MM.1S (cell line): Measurements from ENCODE around the gene AHCTF1.
"Not testable (repeated sequence)": the region's sequence is repeated elsewhere in the genome, so short reads cannot be mapped to it uniquely, and the experiment has no call there.

Source experiments
- DNase-seq: peaks from one replicate; pipeline ENCODE4 v3.0.0-alpha.2; 2015
- H2AFZ ChIP-seq: fragments of 300-600 bp; sonication (generic); 2 replicates; pipeline ENCODE4 v1.6.0; 2016; ENCODE audit warnings: antibody characterized with exemption, low read length
- H3F3A ChIP-seq: fragments of 300-600 bp; sonication (generic); 2 replicates; pipeline ENCODE4 v1.6.1; 2016; ENCODE audit warnings: mild to moderate bottlenecking, antibody characterized with exemption, low read length, moderate library complexity, mixed read lengths; ENCODE audit not compliant: insufficient read depth
- H3K27ac ChIP-seq: fragments of 300-600 bp; sonication (generic); 2 replicates; pipeline ENCODE4 v1.5.1; 2016; ENCODE audit warnings: mild to moderate bottlenecking, low read length
- H3K27me3 ChIP-seq: fragments of 300-600 bp; sonication (generic); replicated peaks from 2 replicates; pipeline ENCODE4 v1.6.0; 2016; ENCODE audit warnings: low read length; ENCODE audit not compliant: insufficient read depth
- H3K36me3 ChIP-seq: fragments of 300-600 bp; sonication (generic); replicated peaks from 2 replicates; pipeline ENCODE4 v1.6.1; 2016; ENCODE audit warnings: mild to moderate bottlenecking, low read length, mixed read lengths; ENCODE audit not compliant: insufficient read depth
- H3K4me1 ChIP-seq: fragments of 300-600 bp; sonication (generic); 2 replicates; pipeline ENCODE4 v1.6.1; 2016; ENCODE audit warnings: low read length, mixed read lengths
- H3K4me2 ChIP-seq: fragments of 300-600 bp; sonication (generic); 2 replicates; pipeline ENCODE4 v1.6.0; 2016; ENCODE audit warnings: low read depth, low read length
- H3K4me3 ChIP-seq: fragments of 300-600 bp; sonication (generic); 2 replicates; pipeline ENCODE4 v1.5.1; 2016; ENCODE audit warnings: low read length, mixed read lengths
- H3K79me2 ChIP-seq: fragments of 300-600 bp; sonication (generic); 2 replicates; pipeline ENCODE4 v1.6.1; 2016; ENCODE audit warnings: mixed run types, low read length, mixed read lengths
- H3K9ac ChIP-seq: fragments of 300-600 bp; sonication (generic); 2 replicates; pipeline ENCODE4 v1.6.1; 2016; ENCODE audit warnings: low read length, mixed read lengths
- H3K9me2 ChIP-seq: fragments of 300-600 bp; sonication (generic); replicated peaks from 2 replicates; pipeline ENCODE4 v1.6.1; 2016; ENCODE audit warnings: mild to moderate bottlenecking, low read length, mixed read lengths; ENCODE audit not compliant: insufficient read depth
- H3K9me3 ChIP-seq: fragments of 300-600 bp; sonication (generic); replicated peaks from 2 replicates; pipeline ENCODE4 v1.6.1; 2016; ENCODE audit warnings: mild to moderate bottlenecking, low read length, mixed read lengths; ENCODE audit not compliant: insufficient read depth
- H4K20me1 ChIP-seq: fragments of 300-600 bp; sonication (generic); 2 replicates; pipeline ENCODE4 v1.6.1; 2016; ENCODE audit warnings: mild to moderate bottlenecking, low read length, moderate library complexity, mixed read lengths; ENCODE audit not compliant: insufficient read depth
- CTCF ChIP-seq: fragments of 300-600 bp; sonication (generic); IDR thresholded peaks from 2 replicates; pipeline ENCODE4 v1.5.1; 2016; ENCODE audit warnings: antibody characterized with exemption, low read length, mixed read lengths
- EZH2 ChIP-seq: fragments of 300-600 bp; sonication (generic); optimal IDR thresholded peaks from 2 replicates; pipeline ENCODE3; 2017; ENCODE audit warnings: low read depth, mild to moderate bottlenecking, antibody characterized with exemption, low read length, mixed read lengths
- EZH2phosphoT487 ChIP-seq: fragments of 300-600 bp; sonication (generic); IDR thresholded peaks from 2 replicates; pipeline ENCODE4 v1.6.1; 2018; ENCODE audit warnings: antibody characterized with exemption, low read length

Gene AHCTF1

GRCh38 chr1:246923482-246923881, 8.3 kb downstream of the AHCTF1 start:
- Histone ChIP-seq H3K9me3 (no peaks in the 10 kb centered on the region), H4K20me1 (peaks cover 11% of the 10 kb centered on the region; the same call in 1 of the 2 replicates), H3K4me1 (no peaks in the 10 kb centered on the region), H3K9me2 (no peaks in the 10 kb centered on the region), H3K27me3 (no peaks in the 10 kb centered on the region), H3F3A (no peaks in the 10 kb centered on the region), H3K4me3 (no peak overlapping the region), H2AFZ (no peak overlapping the region), H3K4me2 (no peak overlapping the region), H3K79me2 (peaks cover 99% of the 10 kb centered on the region), H3K27ac (no peak overlapping the region), H3K9ac (no peak overlapping the region), H3K36me3 (peaks cover under 1% of the 10 kb centered on the region)
- TF ChIP-seq CTCF (no peak), EZH2phosphoT487 (no peak), EZH2 (no peak)
- no peak for DNase-seq

GRCh38 chr1:246921481-246921880, 10.3 kb downstream of the AHCTF1 start:
- H3K79me2 ChIP-seq, result peaks cover 97% of the 10 kb centered on the region
- no peaks in the 10 kb centered on the region for H3K9me3 ChIP-seq
- no peak for DNase-seq
- peaks cover 14% of the 10 kb centered on the region; the same call in 1 of the 2 replicates for H4K20me1 ChIP-seq
- H3K27me3 ChIP-seq, result no peaks in the 10 kb centered on the region
- no peak overlapping the region for H3K9ac ChIP-seq
- H3K36me3 ChIP-seq, result peaks cover 15% of the 10 kb centered on the region
- H3K9me2 ChIP-seq, result no peaks in the 10 kb centered on the region
- no peak for TF ChIP-seq EZH2
- no peak for TF ChIP-seq EZH2phosphoT487
- TF ChIP-seq CTCF, result no peak
- no peak overlapping the region for H3K4me2 ChIP-seq
- no peaks in the 10 kb centered on the region for H3K4me1 ChIP-seq
- H3K27ac ChIP-seq, result no peak overlapping the region
- H3K4me3 ChIP-seq, result no peak overlapping the region
- H2AFZ ChIP-seq, result no peak overlapping the region
- H3F3A ChIP-seq, result no peaks in the 10 kb centered on the region

GRCh38 chr1:246919902-246920301, 11.8 kb downstream of the AHCTF1 start:
- Histone ChIP-seq H3K9ac (no peak overlapping the region), H4K20me1 (peaks cover 10% of the 10 kb centered on the region; the same call in 1 of the 2 replicates), H3K36me3 (peaks cover 18% of the 10 kb centered on the region), H3K27me3 (no peaks in the 10 kb centered on the region), H3K4me1 (no peaks in the 10 kb centered on the region), H2AFZ (no peak overlapping the region), H3K27ac (no peak overlapping the region), H3K9me2 (no peaks in the 10 kb centered on the region), H3K9me3 (no peaks in the 10 kb centered on the region), H3K4me3 (no peak overlapping the region), H3K79me2 (peaks cover 89% of the 10 kb centered on the region), H3F3A (no peaks in the 10 kb centered on the region), H3K4me2 (no peak overlapping the region)
- DNase-seq, result no peak
- TF ChIP-seq EZH2 (no peak), EZH2phosphoT487 (no peak), CTCF (no peak)

GRCh38 chr1:246916026-246916923, 15.5 kb downstream of the AHCTF1 start:
- not testable (repeated sequence) for H3K27me3 ChIP-seq, H3K4me1 ChIP-seq, H3K9me2 ChIP-seq, H3K4me3 ChIP-seq, H3K9ac ChIP-seq, H3K4me2 ChIP-seq, H3K9me3 ChIP-seq, H3F3A ChIP-seq, DNase-seq, H3K27ac ChIP-seq, H2AFZ ChIP-seq, H4K20me1 ChIP-seq
- H3K36me3 ChIP-seq, result peaks cover 31% of the 10 kb centered on the region
- peaks cover 79% of the 10 kb centered on the region for H3K79me2 ChIP-seq
